Astrocyte (in vitro differentiated cells and primary cell): ENCODE data around the gene ERC1. TPM values are rescaled to one million over a fixed set of nuclear protein-coding genes. Genes with fewer than 3 reads are reported as not detected.

ENCODE experiments used
- DNase-seq: peaks from one replicate; pipeline ENCODE4 v3.0.0-alpha.2; 2010; ENCODE audit warnings: low read depth
- FAIRE-seq: peaks from 2 replicates; lab custom pipeline; 2011; peaks lifted over from hg19 to GRCh38; lab: Jason Lieb, UNC
- H2AFZ ChIP-seq: 2 replicates; pipeline ENCODE4 v1.6.0; 2012; ENCODE audit warnings: low read depth, low read length, inconsistent platforms
- H3K27ac ChIP-seq: 2 replicates; pipeline ENCODE4 v1.5.1; 2011; ENCODE audit warnings: low read depth, low read length, inconsistent platforms
- H3K27me3 ChIP-seq: 2 replicates; pipeline ENCODE4 v1.6.0; 2011; ENCODE audit warnings: low read length, inconsistent platforms; ENCODE audit not compliant: insufficient read depth
- H3K36me3 ChIP-seq: 2 replicates; pipeline ENCODE4 v1.5.1; 2011; ENCODE audit warnings: low read length, inconsistent platforms; ENCODE audit not compliant: insufficient read depth
- H3K4me1 ChIP-seq: 2 replicates; pipeline ENCODE4 v1.5.1; 2011; ENCODE audit warnings: low read length, inconsistent platforms; ENCODE audit not compliant: insufficient read depth
- H3K4me2 ChIP-seq: 2 replicates; pipeline ENCODE4 v1.6.0; 2012; ENCODE audit warnings: low read length, inconsistent platforms
- H3K4me3 ChIP-seq: 2 replicates; pipeline ENCODE4 v1.5.1; 2011; ENCODE audit warnings: low read depth, mild to moderate bottlenecking, low read length, inconsistent platforms; ENCODE audit not compliant: insufficient read depth
- H3K79me2 ChIP-seq: 2 replicates; pipeline ENCODE4 v1.6.0; 2012; ENCODE audit warnings: mild to moderate bottlenecking, low read length, inconsistent platforms; ENCODE audit not compliant: insufficient read depth
- H3K9ac ChIP-seq: 2 replicates; pipeline ENCODE4 v1.6.0; 2012; ENCODE audit warnings: mild to moderate bottlenecking, low read length, inconsistent platforms
- H3K9me3 ChIP-seq: 2 replicates; pipeline ENCODE4 v1.5.1; 2012; ENCODE audit warnings: low read depth, mild to moderate bottlenecking, low read length, inconsistent platforms; ENCODE audit not compliant: insufficient read depth
- H4K20me1 ChIP-seq: 2 replicates; pipeline ENCODE4 v1.6.0; 2012; ENCODE audit warnings: low read length, inconsistent platforms; ENCODE audit not compliant: insufficient read depth
- H3K27ac Mint-ChIP-seq: one replicate; pipeline ENCODE4 v1.8.0; 2021; ENCODE audit warnings: mild to moderate bottlenecking, mixed read lengths; ENCODE audit not compliant: unreplicated experiment
- H3K27me3 Mint-ChIP-seq: one replicate; pipeline ENCODE4 v1.8.0; 2021; ENCODE audit warnings: low read depth, mixed read lengths; ENCODE audit not compliant: unreplicated experiment
- H3K36me3 Mint-ChIP-seq: one replicate; pipeline ENCODE4 v1.8.0; 2021; ENCODE audit warnings: low read depth, mixed read lengths; ENCODE audit not compliant: unreplicated experiment
- H3K4me1 Mint-ChIP-seq: one replicate; pipeline ENCODE4 v1.8.0; 2021; ENCODE audit warnings: low read depth, mixed read lengths; ENCODE audit not compliant: unreplicated experiment
- H3K4me3 Mint-ChIP-seq: one replicate; pipeline ENCODE4 v1.8.0; 2021; ENCODE audit warnings: mild to moderate bottlenecking, moderate library complexity, mixed read lengths; ENCODE audit not compliant: unreplicated experiment
- H3K9me3 Mint-ChIP-seq: one replicate; pipeline ENCODE4 v1.8.0; 2021; ENCODE audit warnings: mild to moderate bottlenecking, mixed read lengths; ENCODE audit not compliant: unreplicated experiment
- CTCF ChIP-seq: IDR thresholded peaks from 2 replicates; pipeline ENCODE4 v1.5.1; 2011; ENCODE audit warnings: low read depth, mild to moderate bottlenecking, inconsistent platforms, low read length, moderate library complexity; ENCODE audit not compliant: insufficient read depth
- EZH2 ChIP-seq: IDR thresholded peaks from 2 replicates; pipeline ENCODE4 v1.6.1; 2012; ENCODE audit warnings: mild to moderate bottlenecking, low read length, inconsistent platforms; ENCODE audit not compliant: insufficient read depth
- total RNA-seq: library from RNA; stranded (reverse); gene quantifications from 2 replicates; pipeline ENCODE4 v1.2.1, GENCODE V29; 2021

The ERC1 gene
- total RNA-seq, 1 donor from 2014 or later: 67.1 TPM

GRCh38 chr12:1189163-1189562, 198.1 kb downstream of the ERC1 start:
- H3K4me3 ChIP-seq: no peak overlapping the region
- peaks cover 15% of the 10 kb centered on the region for H3K36me3 Mint-ChIP-seq
- no peak overlapping the region for H3K9ac ChIP-seq
- H3K4me1 Mint-ChIP-seq: peaks cover 15% of the 10 kb centered on the region
- H3K4me3 Mint-ChIP-seq: no peak overlapping the region
- H3K9me3 Mint-ChIP-seq: no peaks in the 10 kb centered on the region
- H3K79me2 ChIP-seq: no peaks in the 10 kb centered on the region
- no peak overlapping the region for H3K27ac Mint-ChIP-seq
- peaks cover 12% of the 10 kb centered on the region for H3K4me1 ChIP-seq
- TF ChIP-seq EZH2 (no peak), CTCF (no peak)
- no peaks in the 10 kb centered on the region for H3K27me3 Mint-ChIP-seq
- no peak for DNase-seq
- FAIRE-seq: no peak
- no peaks in the 10 kb centered on the region for H3K27me3 ChIP-seq
- no peaks in the 10 kb centered on the region for H4K20me1 ChIP-seq
- H2AFZ ChIP-seq: no peak overlapping the region
- no peaks in the 10 kb centered on the region for H3K36me3 ChIP-seq
- H3K27ac ChIP-seq: no peak overlapping the region
- H3K4me2 ChIP-seq: no peak overlapping the region
- no peaks in the 10 kb centered on the region for H3K9me3 ChIP-seq

GRCh38 chr12:1195513-1195912, 204.5 kb downstream of the ERC1 start:
- peaks cover 19% of the 10 kb centered on the region for H3K36me3 Mint-ChIP-seq
- no peaks in the 10 kb centered on the region for H3K79me2 ChIP-seq
- no peak overlapping the region for H3K4me2 ChIP-seq

More at GRCh38 chr12:1195513-1195912, 204.5 kb downstream of the ERC1 start:
- no peaks in the 10 kb centered on the region for H3K27me3 Mint-ChIP-seq
- peaks cover 4% of the 10 kb centered on the region for H3K9me3 ChIP-seq
- no peak overlapping the region for H3K4me3 Mint-ChIP-seq
- no peak overlapping the region for H3K9ac ChIP-seq
- H3K4me1 Mint-ChIP-seq: peaks cover 38% of the 10 kb centered on the region
- H3K9me3 Mint-ChIP-seq: no peaks in the 10 kb centered on the region
- no peak overlapping the region for H2AFZ ChIP-seq
- peaks cover 10% of the 10 kb centered on the region for H3K4me1 ChIP-seq
- peak overlapping the region; percentile 85 for H3K27ac Mint-ChIP-seq
- H3K4me3 ChIP-seq: no peak overlapping the region
- no peaks in the 10 kb centered on the region for H4K20me1 ChIP-seq
- H3K27ac ChIP-seq: no peak overlapping the region
- H3K36me3 ChIP-seq: no peaks in the 10 kb centered on the region
- FAIRE-seq (no peak), DNase-seq (no peak)
- TF ChIP-seq EZH2 (no peak), CTCF (no peak)
- no peaks in the 10 kb centered on the region for H3K27me3 ChIP-seq
